T47D (cell line): ENCODE measurements around the gene S1PR3.

ENCODE experiments used
- DNase-seq, 2 experiments: peaks; one replicate each; pipeline versions ENCODE4 v3.0.0 to v3.0.0-alpha.2; 2011 to 2012; ENCODE audit warnings: low read depth in 1 of 2, low spot score in 1 of 2
- JUND ChIP-seq: IDR thresholded peaks from 2 replicates; pipeline ENCODE4 v1.6.1; 2012; ENCODE audit warnings: low read depth
- in situ Hi-C: cut with HindIII; loops from 2 replicates; pipeline ENCODE4 v1.10.0; 2016; ENCODE audit warnings: low sequenced_read_pairs, low pct_unique_long_range_greater_than_20kb

The S1PR3 gene

GRCh38 chr9:89024727-89025126 lies 33.5 kb downstream of the S1PR3 start:
- TF ChIP-seq JUND: no peak
- in situ Hi-C loops: no loop called here
- DNase-seq: no peak

GRCh38 chr9:89025553-89025952 lies 34.3 kb downstream of the S1PR3 start:
- in situ Hi-C loops: no loop called here
- no peak for TF ChIP-seq JUND
- DNase-seq: no peak

GRCh38 chr9:89026876-89027275 lies 35.6 kb downstream of the S1PR3 start:
- TF ChIP-seq JUND: no peak
- in situ Hi-C loops: no loop called here
- peak in 1 of 2 experiments; percentile 58 for DNase-seq

- in situ Hi-C loops: no loop called here
- no peak for DNase-seq
- TF ChIP-seq JUND: no peak
Observed at GRCh38 chr9:89029788-89030187, 38.5 kb downstream of the S1PR3 start.

GRCh38 chr9:89032173-89032572 lies 40.9 kb downstream of the S1PR3 start:
- no peak for TF ChIP-seq JUND
- DNase-seq: no peak
- in situ Hi-C loops: no loop called here

GRCh38 chr9:89032661-89033060 lies 41.4 kb downstream of the S1PR3 start:
- in situ Hi-C loops: no loop called here
- no peak for DNase-seq
- TF ChIP-seq JUND: no peak

GRCh38 chr9:89036383-89036782 lies 45.1 kb downstream of the S1PR3 start:
- no peak for DNase-seq
- in situ Hi-C loops: no loop called here

GRCh38 chr9:89036891-89037290 lies 45.6 kb downstream of the S1PR3 start:
- no peak for TF ChIP-seq JUND
- in situ Hi-C loops: no loop called here
- DNase-seq: no peak

More at GRCh38 chr9:89036383-89036782, 45.1 kb downstream of the S1PR3 start:
- no peak for TF ChIP-seq JUND

GRCh38 chr9:89037346-89037745 lies 46.1 kb downstream of the S1PR3 start:
- in situ Hi-C loops: no loop called here
- TF ChIP-seq JUND: no peak
- DNase-seq: no peak

- in situ Hi-C loops: no loop called here
Observed at GRCh38 chr9:89037891-89038290, 46.6 kb downstream of the S1PR3 start.

GRCh38 chr9:89038382-89039103 lies 47.3 kb downstream of the S1PR3 start:
- in situ Hi-C loops: no loop called here
- DNase-seq: peak in 1 of 2 experiments; percentile 16

More at GRCh38 chr9:89037891-89038290, 46.6 kb downstream of the S1PR3 start:
- no peak for DNase-seq
- TF ChIP-seq JUND: no peak

GRCh38 chr9:89039104-89039465 lies 47.8 kb downstream of the S1PR3 start:
- in situ Hi-C loops: no loop called here
- TF ChIP-seq JUND: no peak
- DNase-seq: no peak

More at GRCh38 chr9:89038382-89039103, 47.3 kb downstream of the S1PR3 start:
- TF ChIP-seq JUND: no peak

GRCh38 chr9:89039664-89040063 lies 48.4 kb downstream of the S1PR3 start:
- no peak for TF ChIP-seq JUND
- DNase-seq: no peak
- in situ Hi-C loops: no loop called here

- DNase-seq: no peak
- TF ChIP-seq JUND: no peak
- in situ Hi-C loops: no loop called here
Observed at GRCh38 chr9:89042984-89043383, 51.7 kb downstream of the S1PR3 start.
